ENCODE data around the gene DEDD. TPM values are rescaled to one million over a fixed set of nuclear protein-coding genes. Genes with fewer than 3 reads are reported as not detected.

DEDD gene
- total and polyA plus RNA-seq, 2 of the 13 experiments (the other 11 are each of a cell fraction or from before 2014, with no cell fraction given) = 12.6 to 27.8 TPM

- TF ChIP-seq, protein P1, sequence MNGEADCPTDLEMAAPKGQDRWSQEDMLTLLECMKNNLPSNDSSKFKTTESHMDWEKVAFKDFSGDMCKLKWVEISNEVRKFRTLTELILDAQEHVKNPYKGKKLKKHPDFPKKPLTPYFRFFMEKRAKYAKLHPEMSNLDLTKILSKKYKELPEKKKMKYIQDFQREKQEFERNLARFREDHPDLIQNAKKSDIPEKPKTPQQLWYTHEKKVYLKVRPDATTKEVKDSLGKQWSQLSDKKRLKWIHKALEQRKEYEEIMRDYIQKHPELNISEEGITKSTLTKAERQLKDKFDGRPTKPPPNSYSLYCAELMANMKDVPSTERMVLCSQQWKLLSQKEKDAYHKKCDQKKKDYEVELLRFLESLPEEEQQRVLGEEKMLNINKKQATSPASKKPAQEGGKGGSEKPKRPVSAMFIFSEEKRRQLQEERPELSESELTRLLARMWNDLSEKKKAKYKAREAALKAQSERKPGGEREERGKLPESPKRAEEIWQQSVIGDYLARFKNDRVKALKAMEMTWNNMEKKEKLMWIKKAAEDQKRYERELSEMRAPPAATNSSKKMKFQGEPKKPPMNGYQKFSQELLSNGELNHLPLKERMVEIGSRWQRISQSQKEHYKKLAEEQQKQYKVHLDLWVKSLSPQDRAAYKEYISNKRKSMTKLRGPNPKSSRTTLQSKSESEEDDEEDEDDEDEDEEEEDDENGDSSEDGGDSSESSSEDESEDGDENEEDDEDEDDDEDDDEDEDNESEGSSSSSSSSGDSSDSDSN (CRISPR knock-in tag; IDR thresholded peaks at IDR 0.05) = peak; percentile 55; the same call in 1 of the 2 replicates
- TF ChIP-seq ZSCAN9 (CRISPR knock-in tag; IDR thresholded peaks at IDR 0.05; ENCODE audit: borderline replicate concordance) (no peak), NCOA1 (CRISPR knock-in tag; IDR thresholded peaks at IDR 0.05) (no peak), SRSF9 (IDR thresholded peaks at IDR 0.05; ENCODE audit: borderline replicate concordance, insufficient read depth, low read depth, low read length, poor library complexity, severe bottlenecking) (no peak), PLRG1 (conservative IDR thresholded peaks at IDR 0.05) (no peak), ZNF101 (CRISPR knock-in tag; IDR thresholded peaks at IDR 0.05; ENCODE audit: borderline replicate concordance, low read depth) (no peak), SP140L (CRISPR knock-in tag; IDR thresholded peaks at IDR 0.05; ENCODE audit: borderline replicate concordance) (no peak), ZNF263 (CRISPR knock-in tag; IDR thresholded peaks at IDR 0.05) (no peak), ATAD3A (CRISPR knock-in tag; IDR thresholded peaks at IDR 0.05) (no peak), CSRNP1 (CRISPR knock-in tag; IDR thresholded peaks at IDR 0.05) (no peak), DDIT3 (CRISPR knock-in tag; IDR thresholded peaks at IDR 0.05) (no peak), GPBP1L1 (CRISPR knock-in tag; IDR thresholded peaks at IDR 0.05) (no peak), RNF219 (CRISPR knock-in tag; IDR thresholded peaks at IDR 0.05) (no peak)
- TF ChIP-seq, protein P2, sequence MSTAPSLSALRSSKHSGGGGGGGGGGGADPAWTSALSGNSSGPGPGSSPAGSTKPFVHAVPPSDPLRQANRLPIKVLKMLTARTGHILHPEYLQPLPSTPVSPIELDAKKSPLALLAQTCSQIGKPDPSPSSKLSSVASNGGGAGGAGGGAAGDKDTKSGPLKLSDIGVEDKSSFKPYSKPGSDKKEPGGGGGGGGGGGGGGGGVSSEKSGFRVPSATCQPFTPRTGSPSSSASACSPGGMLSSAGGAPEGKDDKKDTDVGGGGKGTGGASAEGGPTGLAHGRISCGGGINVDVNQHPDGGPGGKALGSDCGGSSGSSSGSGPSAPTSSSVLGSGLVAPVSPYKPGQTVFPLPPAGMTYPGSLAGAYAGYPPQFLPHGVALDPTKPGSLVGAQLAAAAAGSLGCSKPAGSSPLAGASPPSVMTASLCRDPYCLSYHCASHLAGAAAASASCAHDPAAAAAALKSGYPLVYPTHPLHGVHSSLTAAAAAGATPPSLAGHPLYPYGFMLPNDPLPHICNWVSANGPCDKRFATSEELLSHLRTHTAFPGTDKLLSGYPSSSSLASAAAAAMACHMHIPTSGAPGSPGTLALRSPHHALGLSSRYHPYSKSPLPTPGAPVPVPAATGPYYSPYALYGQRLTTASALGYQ (CRISPR knock-in tag; IDR thresholded peaks at IDR 0.05) = no peak
These were observed 26.8 kb upstream of the DEDD start, which contains the start of gene USP21 (continued) for GRCh38 chr1:161159087-161159912.

Data from HepG2 (cell line).